Measurements from ENCODE around the gene SPOCK1. TPM values are rescaled to one million over a fixed set of nuclear protein-coding genes. Genes with fewer than 3 reads are reported as not detected.

SPOCK1 gene
- polyA plus RNA-seq, 1 experiment = 76.0 TPM

DNA sequence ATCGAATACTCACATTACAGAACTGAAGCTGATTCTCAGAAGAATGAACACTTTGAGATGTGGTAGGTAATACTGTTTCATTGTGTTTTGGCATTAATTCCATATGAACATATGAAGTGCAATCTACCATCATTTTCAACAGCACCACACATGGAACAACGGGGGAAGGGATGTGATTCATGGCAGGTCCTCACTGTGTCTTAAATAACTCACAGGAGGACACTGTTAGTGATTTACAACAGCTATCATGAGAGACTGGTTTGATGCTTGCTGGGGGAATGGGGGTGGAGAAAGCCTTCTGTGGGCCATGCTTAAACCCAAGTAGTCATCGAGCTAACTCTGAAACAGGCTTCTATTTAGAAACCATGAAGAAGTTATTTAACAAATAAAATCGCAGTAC lies 232.9 kb downstream of the SPOCK1 start:
- DNase-seq (ENCODE audit: low read depth, low spot score) = no peak
- Histone ChIP-seq H3K9me3 (ENCODE audit: control insufficient read depth, insufficient read depth, low read length) (no peaks in the 10 kb centered on the region), H3K27me3 (ENCODE audit: control insufficient read depth, insufficient read depth, low read length) (no peaks in the 10 kb centered on the region), H3K4me3 (ENCODE audit: low read depth, low read length) (no peak overlapping the region), H3K27ac (ENCODE audit: low read depth, low read length) (no peak overlapping the region)
- TF ChIP-seq, protein P1, sequence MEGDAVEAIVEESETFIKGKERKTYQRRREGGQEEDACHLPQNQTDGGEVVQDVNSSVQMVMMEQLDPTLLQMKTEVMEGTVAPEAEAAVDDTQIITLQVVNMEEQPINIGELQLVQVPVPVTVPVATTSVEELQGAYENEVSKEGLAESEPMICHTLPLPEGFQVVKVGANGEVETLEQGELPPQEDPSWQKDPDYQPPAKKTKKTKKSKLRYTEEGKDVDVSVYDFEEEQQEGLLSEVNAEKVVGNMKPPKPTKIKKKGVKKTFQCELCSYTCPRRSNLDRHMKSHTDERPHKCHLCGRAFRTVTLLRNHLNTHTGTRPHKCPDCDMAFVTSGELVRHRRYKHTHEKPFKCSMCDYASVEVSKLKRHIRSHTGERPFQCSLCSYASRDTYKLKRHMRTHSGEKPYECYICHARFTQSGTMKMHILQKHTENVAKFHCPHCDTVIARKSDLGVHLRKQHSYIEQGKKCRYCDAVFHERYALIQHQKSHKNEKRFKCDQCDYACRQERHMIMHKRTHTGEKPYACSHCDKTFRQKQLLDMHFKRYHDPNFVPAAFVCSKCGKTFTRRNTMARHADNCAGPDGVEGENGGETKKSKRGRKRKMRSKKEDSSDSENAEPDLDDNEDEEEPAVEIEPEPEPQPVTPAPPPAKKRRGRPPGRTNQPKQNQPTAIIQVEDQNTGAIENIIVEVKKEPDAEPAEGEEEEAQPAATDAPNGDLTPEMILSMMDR (IDR thresholded peaks at IDR 0.05; ENCODE audit: low read depth, low read length) = no peak
- POLR2A ChIA-PET = no interaction called here
- CTCF ChIA-PET = interaction anchor here (3.0 kb wide), 1 partner anchor 54 kb away, joined by 11 read pairs; no protein-coding TSS in a partner anchor

DNA sequence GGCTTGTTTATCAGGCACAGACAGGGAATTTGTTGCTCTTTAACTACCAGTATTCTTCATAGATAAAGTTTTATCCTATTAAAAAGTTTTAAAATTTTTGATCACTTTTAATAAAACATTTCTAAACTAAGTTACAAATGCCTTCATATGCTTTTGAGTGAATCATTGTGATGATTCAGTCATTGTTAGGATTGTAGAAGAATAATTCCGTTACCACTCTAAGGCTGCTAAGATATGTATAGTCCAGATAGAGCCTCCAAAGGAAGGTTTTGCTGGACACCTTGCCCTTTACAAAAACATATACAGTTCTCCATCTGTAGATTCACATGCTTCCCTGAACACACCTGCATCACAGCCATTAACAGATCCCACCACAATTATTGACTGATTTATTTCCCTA lies 233.7 kb downstream of the SPOCK1 start:
- POLR2A ChIA-PET = no interaction called here
- Histone ChIP-seq H3K4me3 (ENCODE audit: low read depth, low read length) (no peak overlapping the region), H3K27me3 (ENCODE audit: control insufficient read depth, insufficient read depth, low read length) (no peaks in the 10 kb centered on the region), H3K27ac (ENCODE audit: low read depth, low read length) (no peak overlapping the region), H3K9me3 (ENCODE audit: control insufficient read depth, insufficient read depth, low read length) (no peaks in the 10 kb centered on the region)
- no peak for DNase-seq (ENCODE audit: low read depth, low spot score)
- CTCF ChIA-PET = interaction anchor here (3.0 kb wide), 1 partner anchor 55 kb away, joined by 11 read pairs; no protein-coding TSS in a partner anchor
- TF ChIP-seq, protein P1 (IDR thresholded peaks at IDR 0.05; ENCODE audit: low read depth, low read length) = no peak

DNA sequence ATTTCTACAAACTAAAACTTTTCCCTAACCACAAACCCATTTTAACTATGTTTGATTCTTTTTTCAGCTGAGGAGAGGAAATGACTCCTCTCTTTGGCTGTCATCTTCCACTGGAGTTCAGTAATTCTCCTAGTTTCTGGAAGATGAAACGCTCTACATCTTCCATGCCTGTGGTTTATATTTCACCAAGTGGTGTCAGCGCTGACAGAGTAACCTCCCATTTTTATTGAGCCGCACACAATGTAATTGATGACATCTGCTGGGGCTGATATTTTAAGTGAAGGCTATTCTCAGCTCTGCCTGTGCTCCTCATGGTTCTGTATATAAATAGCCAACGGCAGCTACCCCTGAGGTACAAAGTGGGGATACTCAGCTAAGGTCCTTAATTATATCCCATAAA lies 234.6 kb downstream of the SPOCK1 start:
- CTCF ChIA-PET = interaction anchor here (1.2 kb wide), 1 partner anchor 10 kb away, joined by 6 read pairs; no protein-coding TSS in a partner anchor
- POLR2A ChIA-PET = no interaction called here
- Histone ChIP-seq H3K27ac (ENCODE audit: low read depth, low read length) (no peak overlapping the region), H3K27me3 (ENCODE audit: control insufficient read depth, insufficient read depth, low read length) (no peaks in the 10 kb centered on the region), H3K9me3 (ENCODE audit: control insufficient read depth, insufficient read depth, low read length) (no peaks in the 10 kb centered on the region), H3K4me3 (ENCODE audit: low read depth, low read length) (no peak overlapping the region)
- TF ChIP-seq, protein P1 (IDR thresholded peaks at IDR 0.05; ENCODE audit: low read depth, low read length) = no peak
- DNase-seq (ENCODE audit: low read depth, low spot score) = no peak

DNA sequence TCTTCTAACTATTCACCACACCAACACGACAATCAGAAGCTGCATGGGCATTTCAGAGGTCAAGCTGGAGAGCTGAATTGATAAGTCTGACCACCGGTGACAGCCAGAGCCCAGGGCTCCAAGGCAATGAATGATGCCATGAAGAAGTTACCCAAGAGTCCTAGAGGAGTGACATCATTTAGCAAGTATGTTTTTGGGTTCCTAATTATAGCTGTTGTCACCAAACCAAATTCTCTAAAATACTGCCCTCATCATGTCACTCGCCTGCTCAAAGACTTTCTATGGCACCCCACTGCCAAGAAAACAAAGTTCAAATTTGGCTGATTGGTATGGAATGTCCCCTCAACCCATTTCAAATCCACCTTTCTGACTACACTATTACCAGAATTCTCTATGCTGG lies 235.1 kb downstream of the SPOCK1 start:
- H3K4me3 ChIP-seq (ENCODE audit: low read depth, low read length) = no peak overlapping the region
- no peaks in the 10 kb centered on the region for H3K27me3 ChIP-seq (ENCODE audit: control insufficient read depth, insufficient read depth, low read length)
- H3K9me3 ChIP-seq (ENCODE audit: control insufficient read depth, insufficient read depth, low read length) = no peaks in the 10 kb centered on the region
- no peak overlapping the region for H3K27ac ChIP-seq (ENCODE audit: low read depth, low read length)
- CTCF ChIA-PET = interaction anchor here (1.2 kb wide), 1 partner anchor 11 kb away, joined by 6 read pairs; no protein-coding TSS in a partner anchor
- TF ChIP-seq, protein P1 (IDR thresholded peaks at IDR 0.05; ENCODE audit: low read depth, low read length) = no peak
- POLR2A ChIA-PET = no interaction called here
- DNase-seq (ENCODE audit: low read depth, low spot score) = no peak

DNA sequence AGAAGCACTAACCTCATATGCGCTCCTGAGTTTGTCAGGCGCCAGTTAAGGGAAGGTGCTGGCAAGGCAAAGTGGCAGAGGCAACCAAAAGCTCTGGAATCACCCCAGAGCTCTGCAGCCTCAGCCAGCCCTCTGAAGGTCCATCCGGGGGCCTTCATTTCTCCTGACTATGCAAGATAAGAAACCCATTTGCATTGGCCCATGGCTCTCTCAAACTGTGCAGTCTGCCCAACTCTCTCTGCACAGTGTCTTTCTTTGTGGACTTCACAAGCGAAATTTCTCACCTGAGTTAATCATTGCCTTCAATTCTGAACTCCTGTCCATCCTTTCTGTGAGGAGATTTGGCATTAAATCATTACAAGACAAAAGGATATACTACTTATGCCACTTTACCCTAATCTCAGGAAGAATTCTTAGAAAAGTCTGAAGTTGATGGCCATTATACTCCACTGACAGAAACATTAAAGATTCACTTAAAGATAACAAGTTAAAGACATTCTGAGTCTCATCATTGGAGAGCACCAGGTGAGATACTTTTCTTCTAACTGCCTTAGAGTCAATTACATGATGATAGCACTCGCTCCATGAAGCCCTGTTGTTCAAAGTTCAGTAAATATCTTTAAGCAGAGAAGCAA lies 235.6 kb downstream of the SPOCK1 start:
- no peaks in the 10 kb centered on the region for H3K27me3 ChIP-seq (ENCODE audit: control insufficient read depth, insufficient read depth, low read length)
- no peaks in the 10 kb centered on the region for H3K9me3 ChIP-seq (ENCODE audit: control insufficient read depth, insufficient read depth, low read length)
- no peak overlapping the region for H3K4me3 ChIP-seq (ENCODE audit: low read depth, low read length)
- POLR2A ChIA-PET = no interaction called here
- CTCF ChIA-PET = no interaction called here
- H3K27ac ChIP-seq (ENCODE audit: low read depth, low read length) = no peak overlapping the region
- TF ChIP-seq, protein P1 (IDR thresholded peaks at IDR 0.05; ENCODE audit: low read depth, low read length) = no peak
- no peak for DNase-seq (ENCODE audit: low read depth, low spot score)

All from AG04450 (cell line).